ENCODE data around the gene OXSR1. TPM values are rescaled to one million over a fixed set of nuclear protein-coding genes. Genes with fewer than 3 reads are reported as not detected.
"Not testable (repeated sequence)": the region's sequence is repeated elsewhere in the genome, so short reads cannot be mapped to it uniquely, and the experiment has no call there.

Gene OXSR1
- polyA plus RNA-seq, 3 donors: 7.3 to 17.7 (median 11.0) TPM

GRCh38 chr3:38204599-38205471 is 39.5 kb downstream of the OXSR1 start:
- no peak overlapping the region for H3K27ac ChIP-seq (ENCODE audit: low read depth, low read length)
- 88 to 97% (median 94%) methylated on average over 4 of the region's 4 CpGs for WGBS, 3 donors

GRCh38 chr3:38205472-38205805 is 40.1 kb downstream of the OXSR1 start:
- 81 to 86% (median 85%) methylated on average over 3 of the region's 3 CpGs for WGBS, 3 donors
- no peak overlapping the region for H3K27ac ChIP-seq (ENCODE audit: low read depth, low read length)

GRCh38 chr3:38207254-38208003 is 42.1 kb downstream of the OXSR1 start:
- no peak overlapping the region for H3K27ac ChIP-seq (ENCODE audit: low read depth, low read length)

GRCh38 chr3:38210141-38210757 is 44.9 kb downstream of the OXSR1 start:
- H3K27ac ChIP-seq (ENCODE audit: low read depth, low read length): no peak overlapping the region
- 93 to 94% (median 94%) methylated on average over 2 of the region's 2 CpGs for WGBS, 3 donors

More at GRCh38 chr3:38207254-38208003, 42.1 kb downstream of the OXSR1 start:
- 63 to 92% (median 66%) methylated on average over 4 of the region's 4 CpGs for WGBS, 3 donors

GRCh38 chr3:38212141-38212540 is 46.8 kb downstream of the OXSR1 start:
- 82 to 95% (median 88%) methylated on average over 1 of the region's 1 CpG for WGBS, 3 donors
- H3K27ac ChIP-seq (ENCODE audit: low read depth, low read length): no peak overlapping the region

GRCh38 chr3:38214560-38214959 is 49.2 kb downstream of the OXSR1 start:
- 94 to 100% (median 98%) methylated on average over 2 of the region's 2 CpGs for WGBS, 3 donors
- no peak overlapping the region for H3K27ac ChIP-seq (ENCODE audit: low read depth, low read length)

- no peak overlapping the region for H3K27ac ChIP-seq (ENCODE audit: low read depth, low read length)
- 94 to 99% (median 94%) methylated on average over 3 of the region's 3 CpGs for WGBS, 3 donors
Observed at GRCh38 chr3:38219609-38220197, 54.4 kb downstream of the OXSR1 start.

GRCh38 chr3:38221005-38221404 is 55.7 kb downstream of the OXSR1 start:
- WGBS, 3 donors: 90 to 97% (median 93%) methylated on average over 1 of the region's 1 CpG
- H3K27ac ChIP-seq (ENCODE audit: low read depth, low read length): no peak overlapping the region

GRCh38 chr3:38222032-38222634 is 56.8 kb downstream of the OXSR1 start:
- WGBS, 3 donors: 73 to 74% (median 74%) methylated on average over 7 of the region's 7 CpGs
- H3K27ac ChIP-seq (ENCODE audit: low read depth, low read length): no peak overlapping the region

GRCh38 chr3:38224357-38224756 is 59.0 kb downstream of the OXSR1 start:
- no peak overlapping the region for H3K27ac ChIP-seq (ENCODE audit: low read depth, low read length)
- WGBS, 3 donors: 94 to 95% (median 94%) methylated on average over 4 of the region's 4 CpGs

- H3K27ac ChIP-seq (ENCODE audit: low read depth, low read length): no peak overlapping the region
- WGBS, 3 donors: 96 to 98% (median 96%) methylated on average over 2 of the region's 2 CpGs
Observed at GRCh38 chr3:38226273-38226672, 60.9 kb downstream of the OXSR1 start.

GRCh38 chr3:38227989-38228388 is 62.7 kb downstream of the OXSR1 start:
- H3K27ac ChIP-seq (ENCODE audit: low read depth, low read length): no peak overlapping the region
- 57 to 88% (median 64%) methylated on average over 2 of the region's 2 CpGs for WGBS, 3 donors

GRCh38 chr3:38229036-38229435 is 63.7 kb downstream of the OXSR1 start:
- no peak overlapping the region for H3K27ac ChIP-seq (ENCODE audit: low read depth, low read length)
- WGBS, 3 donors: 74 to 98% (median 84%) methylated on average over 1 of the region's 1 CpG

- WGBS, 3 donors: 84 to 89% (median 86%) methylated on average over 2 of the region's 2 CpGs
- H3K27ac ChIP-seq (ENCODE audit: low read depth, low read length): no peak overlapping the region
Observed at GRCh38 chr3:38232701-38233100, 67.4 kb downstream of the OXSR1 start.

GRCh38 chr3:38235466-38235865 is 70.1 kb downstream of the OXSR1 start:
- no peak overlapping the region for H3K27ac ChIP-seq (ENCODE audit: low read depth, low read length)

- no peak overlapping the region for H3K27ac ChIP-seq (ENCODE audit: low read depth, low read length)
- 97 to 100% (median 98%) methylated on average over 2 of the region's 2 CpGs for WGBS, 3 donors
Observed at GRCh38 chr3:38238416-38239008, 73.2 kb downstream of the OXSR1 start.

GRCh38 chr3:38242812-38243211 is 77.5 kb downstream of the OXSR1 start:
- 95 to 97% (median 95%) methylated on average over 4 of the region's 4 CpGs for WGBS, 3 donors

GRCh38 chr3:38245930-38246329 is 80.6 kb downstream of the OXSR1 start:
- WGBS, 3 donors: 90 to 97% (median 92%) methylated on average over 4 of the region's 4 CpGs
- H3K27ac ChIP-seq (ENCODE audit: low read depth, low read length): no peak overlapping the region

More at GRCh38 chr3:38242812-38243211, 77.5 kb downstream of the OXSR1 start:
- H3K27ac ChIP-seq (ENCODE audit: low read depth, low read length): not testable (repeated sequence)
